ENCODE measurements around the gene IPO8. TPM values are rescaled to one million over a fixed set of nuclear protein-coding genes. Genes with fewer than 3 reads are reported as not detected.

IPO8 gene
- total RNA-seq, 1 experiment from 2014 or later, result 48.0 TPM

GRCh38 chr12:30595742-30596141 is 99.9 kb downstream of the IPO8 start:
- Histone ChIP-seq H3T11ph (ENCODE audit: low read length) (no peak overlapping the region), H2BK120ac (ENCODE audit: low read depth, low read length, poor library complexity, severe bottlenecking) (no peak overlapping the region), H2AFZ (ENCODE audit: low read length) (no peak overlapping the region), H3K9ac (ENCODE audit: extremely low read depth, insufficient read length, low read length) (no peak overlapping the region), H2BK12ac (ENCODE audit: insufficient read length, low read depth, low read length) (no peak overlapping the region), H3K79me1 (ENCODE audit: insufficient read depth, low read depth, low read length, poor library complexity, severe bottlenecking) (no peaks in the 10 kb centered on the region), H3K56ac (ENCODE audit: insufficient read length, low read depth, low read length) (no peak overlapping the region), H2BK20ac (ENCODE audit: low read depth, low read length, poor library complexity, severe bottlenecking) (no peak overlapping the region), H3K79me2 (ENCODE audit: insufficient read depth, low read length) (no peaks in the 10 kb centered on the region), H2BK15ac (ENCODE audit: low read depth, low read length) (no peak overlapping the region), H4K5ac (ENCODE audit: insufficient read length, low read depth, low read length) (no peak overlapping the region), H3K9me3 (ENCODE audit: control insufficient read depth, low read depth, low read length) (no peaks in the 10 kb centered on the region), H3K4me2 (ENCODE audit: insufficient read depth, insufficient read length, low read length) (no peak overlapping the region), H3K23me2 (ENCODE audit: insufficient read length, low read depth, low read length, poor library complexity, severe bottlenecking) (no peaks in the 10 kb centered on the region), H2BK5ac (ENCODE audit: insufficient read length, low read length) (no peak overlapping the region), H3K23ac (ENCODE audit: insufficient read length, low read depth, low read length) (no peak overlapping the region), H4K20me1 (ENCODE audit: control insufficient read depth, insufficient read depth, insufficient read length) (no peaks in the 10 kb centered on the region), H3K27me3 (ENCODE audit: insufficient read depth, low read length) (no peaks in the 10 kb centered on the region), H3K4me1 (ENCODE audit: insufficient read depth, low read length) (no peaks in the 10 kb centered on the region), H3K14ac (ENCODE audit: insufficient read depth, low read length) (no peak overlapping the region), H2AK5ac (ENCODE audit: insufficient read length, low read length) (no peak overlapping the region), H3K27ac (ENCODE audit: insufficient read length, low read depth, low read length) (no peak overlapping the region), H3K18ac (ENCODE audit: insufficient read length, low read depth, low read length) (no peak overlapping the region), H4K91ac (ENCODE audit: insufficient read length, low read depth, low read length) (no peak overlapping the region), H3K4ac (ENCODE audit: low read depth, low read length) (no peak overlapping the region), H4K8ac (replicated peaks; ENCODE audit: insufficient read length, low read depth, low read length) (no peak overlapping the region)
- TF ChIP-seq, protein P1, sequence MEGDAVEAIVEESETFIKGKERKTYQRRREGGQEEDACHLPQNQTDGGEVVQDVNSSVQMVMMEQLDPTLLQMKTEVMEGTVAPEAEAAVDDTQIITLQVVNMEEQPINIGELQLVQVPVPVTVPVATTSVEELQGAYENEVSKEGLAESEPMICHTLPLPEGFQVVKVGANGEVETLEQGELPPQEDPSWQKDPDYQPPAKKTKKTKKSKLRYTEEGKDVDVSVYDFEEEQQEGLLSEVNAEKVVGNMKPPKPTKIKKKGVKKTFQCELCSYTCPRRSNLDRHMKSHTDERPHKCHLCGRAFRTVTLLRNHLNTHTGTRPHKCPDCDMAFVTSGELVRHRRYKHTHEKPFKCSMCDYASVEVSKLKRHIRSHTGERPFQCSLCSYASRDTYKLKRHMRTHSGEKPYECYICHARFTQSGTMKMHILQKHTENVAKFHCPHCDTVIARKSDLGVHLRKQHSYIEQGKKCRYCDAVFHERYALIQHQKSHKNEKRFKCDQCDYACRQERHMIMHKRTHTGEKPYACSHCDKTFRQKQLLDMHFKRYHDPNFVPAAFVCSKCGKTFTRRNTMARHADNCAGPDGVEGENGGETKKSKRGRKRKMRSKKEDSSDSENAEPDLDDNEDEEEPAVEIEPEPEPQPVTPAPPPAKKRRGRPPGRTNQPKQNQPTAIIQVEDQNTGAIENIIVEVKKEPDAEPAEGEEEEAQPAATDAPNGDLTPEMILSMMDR (conservative IDR thresholded peaks at IDR 0.05), result no peak
- no peak for DNase-seq
- H3K27me3 Mint-ChIP-seq (ENCODE audit: low read depth), result peaks cover 2% of the 10 kb centered on the region; the same call in 1 of the 2 replicates
- H3K4me1 Mint-ChIP-seq, result no peaks in the 10 kb centered on the region
- H3K27ac Mint-ChIP-seq, result no peak overlapping the region
- peaks cover 11 to 15% of the 10 kb centered on the region in 2 experiments; a peak in 3 of 5 replicates for H3K9me3 Mint-ChIP-seq
- peaks cover 0 to 10% (median 2%) of the 10 kb centered on the region in 3 experiments; a peak in 4 of 7 replicates for H3K36me3 Mint-ChIP-seq (ENCODE audit: insufficient read depth in 1 of 3, low read depth in 3 of 3)
- no peak overlapping the region for H3K4me3 Mint-ChIP-seq
- WGBS (ENCODE audit: extremely low coverage, insufficient read length, low lambda C conversion rate), result no CpG with 5 or more reads among the region's 5 CpGs

All from H9 (cell line).